MG63 (cell line): ENCODE data around the gene ADAP1. TPM values are rescaled to one million over a fixed set of nuclear protein-coding genes. Genes with fewer than 3 reads are reported as not detected.
"Not testable (repeated sequence)": the region's sequence is repeated elsewhere in the genome, so short reads cannot be mapped to it uniquely, and the experiment has no call there.

Experiments
- DNase-seq: peaks from one replicate; pipeline ENCODE4 v3.0.0-alpha.2; 2020
- H3K27me3 ChIP-seq: fragments of 250-450 bp; sonication (Bioruptor Pico); 2 replicates; pipeline ENCODE4 v1.5.1; 2020; ENCODE audit warnings: mild to moderate bottlenecking, moderate library complexity
- H3K36me3 ChIP-seq: fragments of 250-450 bp; sonication (Bioruptor Pico); 2 replicates; pipeline ENCODE4 v1.5.1; 2020; ENCODE audit warnings: mild to moderate bottlenecking, moderate library complexity
- H3K4me3 ChIP-seq: fragments of 250-450 bp; sonication (Bioruptor Pico); 2 replicates; pipeline ENCODE4 v1.5.1; 2020; ENCODE audit warnings: mild to moderate bottlenecking, moderate library complexity
- H3K9me3 ChIP-seq: fragments of 250-450 bp; sonication (Bioruptor Pico); 2 replicates; pipeline ENCODE4 v1.5.1; 2020; ENCODE audit warnings: mild to moderate bottlenecking, moderate library complexity
- total RNA-seq: library from RNA; depleted of rRNA; stranded (reverse); fragments of >200 nt; shearing (Covaris generic); gene quantifications from 2 replicates; pipeline ENCODE4 v1.2.3, GENCODE V29; 2014; ENCODE audit warnings: low replicate concordance

ADAP1 gene
- total RNA-seq, 1 experiment from 2014 or later = 9.6 TPM

- no peaks in the 10 kb centered on the region for H3K36me3 ChIP-seq
- DNase-seq = peak; percentile 38
- peaks cover 6% of the 10 kb centered on the region for H3K9me3 ChIP-seq
- 0 out of 2 replicates have a peak, but pooled peaks cover 7% of the 10 kb centered on the region for H3K27me3 ChIP-seq
- no peak overlapping the region for H3K4me3 ChIP-seq
Measured at GRCh38 chr7:936386-937054, 18.0 kb downstream of the ADAP1 start.

DNA sequence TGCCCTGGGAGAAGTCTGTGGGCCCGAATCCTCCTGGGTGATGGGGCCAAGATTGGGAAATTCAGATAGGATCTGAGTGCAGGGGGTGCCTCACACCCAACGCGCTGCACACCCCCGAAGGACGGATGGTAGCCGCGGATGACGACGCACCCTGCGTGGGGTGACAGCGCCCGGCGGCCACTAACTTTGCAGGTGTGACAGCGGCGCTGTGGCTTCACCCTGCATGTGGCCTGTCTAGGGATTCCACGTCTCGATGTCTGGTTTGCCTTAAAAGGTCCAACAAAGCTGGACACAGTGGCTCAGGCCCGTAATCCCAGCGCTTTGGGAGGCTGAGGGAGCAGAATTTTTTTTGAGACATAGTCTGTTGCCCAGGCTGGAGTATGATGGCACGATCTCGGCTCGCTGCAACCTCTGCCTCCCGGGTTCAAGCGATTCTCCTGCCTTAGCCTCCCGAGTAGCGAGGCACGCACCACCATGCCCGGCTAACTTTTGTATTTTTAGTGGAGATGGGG, 18.6 kb downstream of the ADAP1 start:
- H3K27me3 ChIP-seq = 0 out of 2 replicates have a peak, but pooled peaks cover 2% of the 10 kb centered on the region
- H3K4me3 ChIP-seq = no peak overlapping the region
- peaks cover under 1% of the 10 kb centered on the region for H3K9me3 ChIP-seq
- no peak for DNase-seq
- no peaks in the 10 kb centered on the region for H3K36me3 ChIP-seq

GRCh38 chr7:935164-935873, 19.2 kb downstream of the ADAP1 start:
- Histone ChIP-seq H3K27me3 (no peaks in the 10 kb centered on the region), H3K36me3 (no peaks in the 10 kb centered on the region), H3K4me3 (no peak overlapping the region), H3K9me3 (no peaks in the 10 kb centered on the region; the same call in 1 of the 2 replicates)
- no peak for DNase-seq

DNA sequence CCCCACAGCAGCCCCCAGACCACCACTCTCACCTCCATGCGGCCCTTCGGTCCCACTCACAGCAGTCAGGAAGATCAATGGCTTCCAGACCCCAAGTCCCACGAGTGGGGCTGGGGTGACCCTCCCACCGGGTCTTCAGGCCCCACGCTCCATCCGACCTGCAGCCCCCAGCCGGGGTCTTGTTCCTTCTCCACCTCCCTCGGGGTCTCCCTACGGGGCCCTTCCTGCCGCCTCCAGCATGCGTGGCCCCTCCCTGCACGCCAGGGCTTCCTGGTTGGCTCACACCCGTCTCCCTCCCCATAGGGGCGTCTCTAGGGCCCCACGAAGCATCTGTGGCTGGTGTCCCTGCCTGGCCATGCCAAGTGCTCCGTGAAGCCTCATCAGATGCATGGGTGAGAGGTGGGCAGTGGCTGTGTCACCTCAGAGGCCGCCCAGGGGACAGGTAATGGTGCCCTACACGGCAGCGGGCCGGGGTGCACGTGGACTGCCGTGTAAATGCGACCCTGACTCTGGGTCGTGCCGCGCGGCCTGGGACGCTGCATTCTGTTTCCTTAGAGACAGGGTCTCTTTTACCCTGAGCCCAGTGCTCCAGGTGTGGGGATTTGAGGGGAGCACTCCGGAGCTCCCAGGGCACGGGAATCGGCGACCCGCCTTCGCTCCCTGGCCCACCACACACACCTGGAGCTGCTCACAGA, 19.9 kb downstream of the ADAP1 start:
- H3K9me3 ChIP-seq = no peaks in the 10 kb centered on the region
- no peak for DNase-seq
- no peak overlapping the region for H3K4me3 ChIP-seq
- H3K27me3 ChIP-seq = no peaks in the 10 kb centered on the region
- H3K36me3 ChIP-seq = no peaks in the 10 kb centered on the region

DNA sequence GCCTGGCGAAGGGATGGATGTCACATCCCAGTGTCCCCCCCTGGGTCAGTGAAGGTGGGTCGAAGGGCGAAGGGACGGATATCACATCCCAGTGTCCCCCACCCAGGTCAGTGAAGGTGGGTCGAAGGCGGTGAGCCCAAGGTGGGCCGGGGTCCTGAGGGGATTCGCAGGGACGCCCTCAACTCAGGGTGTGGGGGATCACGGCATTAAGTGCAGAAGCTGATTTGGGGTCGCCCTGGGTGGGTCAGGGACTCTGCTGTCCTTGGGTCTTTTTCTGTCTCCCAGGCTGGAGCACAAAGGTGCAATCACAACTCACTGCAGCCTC, 21.9 kb downstream of the ADAP1 start:
- Histone ChIP-seq H3K27me3 (no peaks in the 10 kb centered on the region), H3K36me3 (no peaks in the 10 kb centered on the region), H3K9me3 (no peaks in the 10 kb centered on the region), H3K4me3 (no peak overlapping the region)
- no peak for DNase-seq

- no peak overlapping the region for H3K4me3 ChIP-seq
- no peaks in the 10 kb centered on the region for H3K9me3 ChIP-seq
- DNase-seq = no peak
- H3K27me3 ChIP-seq = no peaks in the 10 kb centered on the region
- no peaks in the 10 kb centered on the region for H3K36me3 ChIP-seq
Measured at GRCh38 chr7:931871-932650, 22.4 kb downstream of the ADAP1 start.

DNA sequence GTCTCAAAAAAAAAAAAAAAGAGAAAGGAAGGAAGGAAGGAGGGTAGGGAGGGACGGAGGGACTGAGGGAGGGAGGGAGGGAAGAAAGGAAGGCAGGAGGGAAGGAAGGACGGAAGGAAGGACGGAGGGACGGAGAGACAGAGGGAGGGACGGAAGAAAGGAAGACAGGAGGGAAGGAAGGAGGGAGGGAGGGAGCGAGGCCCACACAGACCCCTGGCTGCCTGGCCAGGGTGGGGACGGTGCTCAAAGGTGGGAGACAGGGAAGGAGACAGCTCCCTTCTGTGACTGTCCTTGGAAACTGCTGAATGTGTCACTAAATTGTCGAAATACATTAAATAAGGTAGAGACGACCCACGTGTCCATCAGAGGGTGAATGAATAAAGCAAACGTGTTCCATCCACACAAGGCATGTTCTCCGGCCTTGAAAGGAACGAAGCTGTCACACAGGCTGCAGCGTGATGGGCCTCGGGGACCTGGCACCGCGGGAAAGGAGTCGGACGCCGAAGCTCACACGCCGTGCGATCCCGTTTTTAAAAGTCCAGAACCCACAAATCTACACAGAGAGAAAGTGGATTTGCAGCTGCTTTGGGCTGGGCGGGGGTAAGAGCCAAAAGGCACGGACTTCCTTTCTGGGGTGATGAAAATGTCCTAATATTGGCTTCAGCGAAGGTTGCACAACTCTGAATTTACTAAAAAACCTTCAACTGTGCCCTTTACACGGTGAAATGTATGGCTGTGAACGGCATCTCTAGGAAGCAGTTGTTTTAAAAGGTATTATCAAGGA, 23.3 kb downstream of the ADAP1 start:
- no peaks in the 10 kb centered on the region for H3K36me3 ChIP-seq
- no peaks in the 10 kb centered on the region for H3K27me3 ChIP-seq
- no peak for DNase-seq
- H3K4me3 ChIP-seq = no peak overlapping the region
- no peaks in the 10 kb centered on the region for H3K9me3 ChIP-seq

- H3K27me3 ChIP-seq = no peaks in the 10 kb centered on the region
- no peaks in the 10 kb centered on the region for H3K36me3 ChIP-seq
- DNase-seq = no peak
- H3K4me3 ChIP-seq = no peak overlapping the region
- H3K9me3 ChIP-seq = no peaks in the 10 kb centered on the region
Measured at GRCh38 chr7:929311-929711, 25.2 kb downstream of the ADAP1 start.

DNA sequence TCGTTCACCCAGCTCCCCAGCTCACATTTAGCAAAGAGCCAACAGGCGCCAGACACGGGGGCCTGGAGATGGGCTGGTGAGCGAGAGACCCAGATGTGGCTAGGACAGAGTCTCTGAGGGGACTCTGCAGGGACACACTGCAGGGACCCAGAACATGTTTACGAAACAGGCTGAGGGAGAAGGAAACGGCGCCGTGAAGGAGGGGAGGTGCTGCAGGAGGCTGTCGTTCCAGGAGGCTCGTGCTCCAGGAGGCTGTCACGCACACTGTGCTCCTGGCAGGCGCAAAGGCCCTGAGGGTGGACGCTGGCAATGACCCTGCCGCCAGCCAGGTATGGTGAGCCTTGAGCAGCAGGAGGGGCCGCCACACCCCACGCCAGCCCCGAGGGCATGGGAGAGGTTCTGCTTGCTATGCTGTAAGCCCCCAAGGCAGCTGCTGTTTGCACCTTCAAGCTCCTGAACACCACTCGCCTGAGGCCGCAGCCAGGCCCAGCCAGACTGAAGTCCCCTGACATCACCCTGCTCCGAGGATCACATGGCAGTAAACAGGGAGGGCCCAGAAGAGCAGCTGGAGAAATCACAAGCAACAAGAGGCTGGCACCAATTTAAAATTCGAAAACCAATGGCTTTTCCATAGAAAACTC, 27.3 kb downstream of the ADAP1 start:
- no peaks in the 10 kb centered on the region for H3K36me3 ChIP-seq
- no peak for DNase-seq

GRCh38 chr7:926061-927030, 28.1 kb downstream of the ADAP1 start:
- H3K4me3 ChIP-seq = no peak overlapping the region
- H3K27me3 ChIP-seq = no peaks in the 10 kb centered on the region
- no peaks in the 10 kb centered on the region for H3K36me3 ChIP-seq
- no peaks in the 10 kb centered on the region for H3K9me3 ChIP-seq
- DNase-seq = no peak

More for the DNA sequence above, 27.3 kb downstream of the ADAP1 start:
- no peaks in the 10 kb centered on the region for H3K27me3 ChIP-seq
- no peaks in the 10 kb centered on the region for H3K9me3 ChIP-seq
- no peak overlapping the region for H3K4me3 ChIP-seq

DNA sequence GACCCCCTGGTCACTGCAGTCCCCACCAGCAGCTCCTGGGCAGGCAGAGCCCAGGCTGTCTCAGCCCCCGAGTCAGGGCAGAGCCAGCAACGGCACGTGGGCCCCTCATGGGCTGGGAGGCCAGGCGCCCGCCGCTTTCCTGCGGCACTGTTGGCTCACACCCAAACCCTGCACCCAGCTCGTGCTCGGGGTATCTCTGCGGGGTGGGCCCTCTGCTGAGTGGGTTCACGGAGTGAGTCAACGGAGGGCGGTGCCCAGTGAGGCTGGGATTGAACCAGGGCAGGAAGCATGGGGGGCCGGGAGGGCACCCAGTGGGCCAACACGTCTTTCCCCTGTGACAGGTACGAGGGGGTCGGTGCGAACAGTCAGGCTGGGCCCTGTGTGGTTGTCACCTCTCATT, 28.9 kb downstream of the ADAP1 start:
- no peak for DNase-seq
- Histone ChIP-seq H3K4me3 (no peak overlapping the region), H3K27me3 (no peaks in the 10 kb centered on the region), H3K36me3 (no peaks in the 10 kb centered on the region), H3K9me3 (no peaks in the 10 kb centered on the region)

DNA sequence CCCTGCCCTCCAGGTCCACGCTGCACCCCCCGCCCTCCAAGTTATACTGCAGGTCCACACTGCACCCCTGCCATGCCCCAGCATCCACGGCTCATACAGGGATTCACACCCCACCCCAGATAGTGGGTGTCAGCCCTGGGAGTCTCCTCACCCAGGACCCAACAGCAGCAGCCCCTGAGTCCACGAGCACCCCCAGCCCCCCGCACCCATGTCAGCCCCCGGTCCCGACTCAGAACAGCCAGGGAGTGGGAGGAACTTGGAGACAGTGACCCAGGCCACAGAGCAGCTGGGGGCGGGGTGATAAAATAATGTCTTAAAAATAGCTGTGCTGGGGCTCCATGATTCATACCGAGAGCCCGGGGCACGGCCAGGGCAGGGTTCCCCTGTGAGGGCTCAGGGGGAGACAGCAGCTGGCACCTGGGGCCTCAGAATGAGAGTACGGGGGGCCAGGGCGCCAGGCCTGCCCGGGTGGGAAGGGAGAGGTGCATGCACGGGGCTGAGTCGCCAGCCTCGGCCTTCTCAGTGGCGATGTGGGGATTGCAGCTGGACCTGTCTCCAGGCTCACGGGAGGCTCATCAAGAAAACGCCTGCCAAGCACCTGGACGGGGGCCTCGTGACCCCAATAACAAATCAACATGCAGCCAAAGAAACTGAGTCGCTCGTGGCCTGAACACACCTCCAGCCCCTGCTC, 29.8 kb downstream of the ADAP1 start:
- Histone ChIP-seq H3K4me3 (no peak overlapping the region), H3K27me3 (no peaks in the 10 kb centered on the region), H3K9me3 (no peaks in the 10 kb centered on the region), H3K36me3 (no peaks in the 10 kb centered on the region)
- DNase-seq = peak; percentile 47

GRCh38 chr7:924042-924441, 30.4 kb downstream of the ADAP1 start:
- DNase-seq, H3K36me3 ChIP-seq, H3K4me3 ChIP-seq, H3K27me3 ChIP-seq, H3K9me3 ChIP-seq: not testable (repeated sequence)
